ENCODE measurements around the gene FBXL17. TPM values are rescaled to one million over a fixed set of nuclear protein-coding genes. Genes with fewer than 3 reads are reported as not detected.

Gene FBXL17
- polyA plus RNA-seq, 1 experiment: 5.3 TPM

DNA sequence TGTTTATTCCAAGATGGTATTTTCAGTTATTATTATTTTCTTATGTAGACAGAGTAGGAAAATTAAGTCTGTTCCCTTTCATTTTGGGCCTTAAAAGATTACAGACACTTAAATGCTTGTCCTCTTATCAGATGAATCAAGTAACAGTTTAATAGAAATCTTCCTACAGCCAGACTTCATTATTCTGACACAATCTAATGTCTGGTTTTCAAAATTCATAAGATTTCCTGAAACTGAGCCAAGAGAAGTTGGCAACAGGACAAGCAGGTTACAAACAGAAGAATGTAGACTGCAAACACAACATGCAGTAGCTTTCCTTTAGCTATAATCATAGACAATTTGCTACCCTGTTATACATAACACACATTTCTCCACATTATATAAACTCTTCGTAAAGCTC lies 130.5 kb downstream of the FBXL17 start:
- H3K4me3 ChIP-seq (ENCODE audit: low read depth, low read length): no peak overlapping the region
- H3K36me3 ChIP-seq (ENCODE audit: control insufficient read depth, insufficient read depth, low read length): no peaks in the 10 kb centered on the region
- no peaks in the 10 kb centered on the region for H3K27me3 ChIP-seq (ENCODE audit: control insufficient read depth, insufficient read depth, low read length)
- ChIA-PET CTCF (interaction anchor here (0.6 to 4.5 kb wide), 2 partner anchors 9 to 40 kb away, joined by 3 to 20 read pairs; no protein-coding TSS in a partner anchor), POLR2A (no interaction called here)
- TF ChIP-seq CTCF (IDR thresholded peaks at IDR 0.05; ENCODE audit: insufficient read depth, low read depth, low read length): no peak
- DNase-seq (ENCODE audit: low read depth): no peak

GRCh38 chr5:108249785-108250426 lies 132.0 kb downstream of the FBXL17 start:
- no peaks in the 10 kb centered on the region for H3K36me3 ChIP-seq (ENCODE audit: control insufficient read depth, insufficient read depth, low read length)
- ChIA-PET CTCF (interaction anchor here (4.5 kb wide), 1 partner anchor 11 kb away, joined by 20 read pairs; no protein-coding TSS in a partner anchor), POLR2A (no interaction called here)
- DNase-seq (ENCODE audit: low read depth): no peak
- no peak for TF ChIP-seq CTCF (IDR thresholded peaks at IDR 0.05; ENCODE audit: insufficient read depth, low read depth, low read length)
- no peak overlapping the region for H3K4me3 ChIP-seq (ENCODE audit: low read depth, low read length)
- H3K27me3 ChIP-seq (ENCODE audit: control insufficient read depth, insufficient read depth, low read length): no peaks in the 10 kb centered on the region

DNA sequence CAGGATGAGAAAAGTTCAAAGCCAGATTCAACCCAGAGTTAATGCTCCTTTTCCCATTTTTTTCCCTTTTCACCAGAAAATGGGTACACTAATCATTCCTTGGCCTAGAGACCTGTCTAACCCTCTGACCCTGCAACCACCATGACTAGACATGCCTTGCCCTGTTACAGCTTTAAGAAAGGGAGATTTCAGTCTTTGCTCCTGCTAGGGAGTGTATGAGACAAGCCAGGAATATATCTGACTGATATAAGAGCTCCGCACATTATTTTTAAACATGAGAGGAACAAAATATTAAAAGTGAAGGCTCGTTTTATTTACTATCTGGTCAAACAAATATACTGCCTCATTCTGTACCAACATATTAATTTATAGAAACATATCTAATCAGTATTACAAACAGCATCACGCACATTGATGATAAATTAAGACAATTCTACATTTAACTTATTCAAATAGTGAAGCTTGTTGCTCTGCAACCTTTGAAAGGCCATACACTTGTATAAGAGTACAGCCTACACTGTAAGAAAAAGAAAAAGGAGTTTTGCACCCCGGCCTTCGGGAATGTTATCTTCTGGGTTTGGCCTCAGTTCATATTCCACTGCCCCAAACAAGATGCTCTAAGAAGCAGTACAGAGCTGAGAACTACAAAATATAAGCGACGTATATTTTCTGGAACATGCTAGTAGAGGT lies 132.7 kb downstream of the FBXL17 start:
- no peak for TF ChIP-seq CTCF (IDR thresholded peaks at IDR 0.05; ENCODE audit: insufficient read depth, low read depth, low read length)
- no peak for DNase-seq (ENCODE audit: low read depth)
- no peak overlapping the region for H3K4me3 ChIP-seq (ENCODE audit: low read depth, low read length)
- no peaks in the 10 kb centered on the region for H3K36me3 ChIP-seq (ENCODE audit: control insufficient read depth, insufficient read depth, low read length)
- ChIA-PET POLR2A (no interaction called here), CTCF (interaction anchor here (4.5 kb wide), 1 partner anchor 11 kb away, joined by 20 read pairs; no protein-coding TSS in a partner anchor)
- no peaks in the 10 kb centered on the region for H3K27me3 ChIP-seq (ENCODE audit: control insufficient read depth, insufficient read depth, low read length)

GRCh38 chr5:108238936-108239887 lies 142.7 kb downstream of the FBXL17 start:
- ChIA-PET CTCF (interaction anchor here (0.6 to 2.5 kb wide), 3 partner anchors 11 to 107 kb away, joined by 3 to 10 read pairs (median 3); no protein-coding TSS in a partner anchor), POLR2A (no interaction called here)
- no peaks in the 10 kb centered on the region for H3K27me3 ChIP-seq (ENCODE audit: control insufficient read depth, insufficient read depth, low read length)
- no peak for TF ChIP-seq CTCF (IDR thresholded peaks at IDR 0.05; ENCODE audit: insufficient read depth, low read depth, low read length)
- no peak overlapping the region for H3K4me3 ChIP-seq (ENCODE audit: low read depth, low read length)
- no peaks in the 10 kb centered on the region for H3K36me3 ChIP-seq (ENCODE audit: control insufficient read depth, insufficient read depth, low read length)
- no peak for DNase-seq (ENCODE audit: low read depth)
